KMS-11 (cell line): Measurements from ENCODE around the gene ITM2C.

ENCODE experiments used
- H2AFZ ChIP-seq: fragments of 200-600 bp; sonication (generic); 2 replicates; pipeline ENCODE4 v1.6.1; 2016; ENCODE audit warnings: antibody characterized with exemption, mixed run types, low read depth
- H3K27ac ChIP-seq: fragments of 200-600 bp; sonication (generic); 2 replicates; pipeline ENCODE4 v1.6.1; 2016; ENCODE audit warnings: mild to moderate bottlenecking, mixed run types
- H3K27me3 ChIP-seq: fragments of 200-600 bp; sonication (generic); 2 replicates; pipeline ENCODE4 v1.6.1; 2017; ENCODE audit warnings: mild to moderate bottlenecking, low read depth, mixed run types, moderate library complexity; ENCODE audit not compliant: insufficient read depth
- H3K36me3 ChIP-seq: fragments of 200-600 bp; sonication (generic); 2 replicates; pipeline ENCODE4 v1.6.1; 2017; ENCODE audit warnings: mild to moderate bottlenecking, mixed run types; ENCODE audit not compliant: insufficient read depth
- H3K4me1 ChIP-seq: fragments of 200-600 bp; sonication (generic); 2 replicates; pipeline ENCODE4 v1.6.1; 2016; ENCODE audit warnings: mild to moderate bottlenecking, low read depth, mixed run types; ENCODE audit not compliant: poor library complexity, severe bottlenecking
- H3K4me2 ChIP-seq: fragments of 200-600 bp; sonication (generic); 2 replicates; pipeline ENCODE4 v1.7.0; 2016; ENCODE audit warnings: mild to moderate bottlenecking, mixed run types
- H3K4me3 ChIP-seq: fragments of 200-600 bp; sonication (generic); IDR thresholded peaks from 2 replicates; pipeline ENCODE4 v1.6.1; 2017; ENCODE audit warnings: low read depth, low read length, mixed read lengths; ENCODE audit not compliant: insufficient read depth
- H3K79me2 ChIP-seq: fragments of 200-600 bp; sonication (generic); 2 replicates; pipeline ENCODE4 v1.6.1; 2016; ENCODE audit warnings: low read depth, mixed run types; ENCODE audit not compliant: insufficient read depth
- H3K9ac ChIP-seq: fragments of 200-600 bp; sonication (generic); 2 replicates; pipeline ENCODE4 v1.6.1; 2016; ENCODE audit warnings: mild to moderate bottlenecking, mixed run types
- H4K20me1 ChIP-seq: fragments of 200-600 bp; sonication (generic); 2 replicates; pipeline ENCODE4 v1.6.1; 2016; ENCODE audit warnings: mild to moderate bottlenecking, mixed run types; ENCODE audit not compliant: insufficient read depth
- TF ChIP-seq, protein P1 (sequence below): fragments of 200-600 bp; sonication (generic); conservative IDR thresholded peaks from 2 replicates; pipeline ENCODE4 v1.6.1; 2017; ENCODE audit warnings: low read depth, mild to moderate bottlenecking, antibody characterized with exemption, low read length, moderate library complexity, mixed read lengths

Gene ITM2C

DNA sequence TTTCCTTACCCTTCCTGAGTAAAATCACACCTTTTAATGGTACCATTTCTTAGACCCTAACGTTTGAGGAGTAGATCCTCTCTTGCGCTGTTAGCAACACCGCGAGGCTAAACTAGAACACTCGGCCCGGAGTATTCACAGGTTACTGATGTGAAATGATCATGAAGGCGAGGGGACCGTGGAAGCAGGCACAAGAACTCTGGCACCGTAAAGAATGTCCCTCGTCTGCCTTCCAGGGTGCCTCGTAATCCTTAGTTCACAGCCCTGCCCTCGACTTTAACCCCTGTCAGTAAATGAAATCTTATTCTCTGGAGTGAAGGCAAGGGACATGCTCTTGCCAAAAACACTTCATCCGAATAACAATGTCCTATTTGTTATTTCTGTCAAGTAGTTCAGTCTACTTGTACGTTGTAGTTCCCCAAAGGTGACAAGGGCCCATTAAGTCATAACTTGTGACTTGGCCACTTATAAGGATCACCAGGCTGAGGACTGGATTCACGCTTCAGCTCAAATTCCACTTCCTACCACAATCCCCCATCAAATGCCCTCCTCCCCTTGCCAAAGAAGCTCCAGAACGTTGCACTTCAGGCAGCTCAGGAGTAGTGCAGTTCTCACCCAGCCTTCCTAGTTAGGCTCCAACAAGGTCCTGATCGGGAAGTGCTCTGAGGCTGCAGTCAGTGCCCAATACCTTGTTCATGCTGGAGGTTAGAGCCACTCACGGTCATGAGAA, 43.3 kb upstream of the ITM2C start:
- Histone ChIP-seq H3K4me1 (no peaks in the 10 kb centered on the region), H3K27me3 (no peaks in the 10 kb centered on the region), H3K9ac (no peak overlapping the region), H3K4me2 (no peak overlapping the region), H3K36me3 (no peaks in the 10 kb centered on the region; the same call in 1 of the 2 replicates), H4K20me1 (no peaks in the 10 kb centered on the region), H3K4me3 (no peak overlapping the region), H3K79me2 (no peaks in the 10 kb centered on the region), H3K27ac (no peak overlapping the region), H2AFZ (no peak overlapping the region)
- TF ChIP-seq, protein P1, sequence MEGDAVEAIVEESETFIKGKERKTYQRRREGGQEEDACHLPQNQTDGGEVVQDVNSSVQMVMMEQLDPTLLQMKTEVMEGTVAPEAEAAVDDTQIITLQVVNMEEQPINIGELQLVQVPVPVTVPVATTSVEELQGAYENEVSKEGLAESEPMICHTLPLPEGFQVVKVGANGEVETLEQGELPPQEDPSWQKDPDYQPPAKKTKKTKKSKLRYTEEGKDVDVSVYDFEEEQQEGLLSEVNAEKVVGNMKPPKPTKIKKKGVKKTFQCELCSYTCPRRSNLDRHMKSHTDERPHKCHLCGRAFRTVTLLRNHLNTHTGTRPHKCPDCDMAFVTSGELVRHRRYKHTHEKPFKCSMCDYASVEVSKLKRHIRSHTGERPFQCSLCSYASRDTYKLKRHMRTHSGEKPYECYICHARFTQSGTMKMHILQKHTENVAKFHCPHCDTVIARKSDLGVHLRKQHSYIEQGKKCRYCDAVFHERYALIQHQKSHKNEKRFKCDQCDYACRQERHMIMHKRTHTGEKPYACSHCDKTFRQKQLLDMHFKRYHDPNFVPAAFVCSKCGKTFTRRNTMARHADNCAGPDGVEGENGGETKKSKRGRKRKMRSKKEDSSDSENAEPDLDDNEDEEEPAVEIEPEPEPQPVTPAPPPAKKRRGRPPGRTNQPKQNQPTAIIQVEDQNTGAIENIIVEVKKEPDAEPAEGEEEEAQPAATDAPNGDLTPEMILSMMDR = no peak

DNA sequence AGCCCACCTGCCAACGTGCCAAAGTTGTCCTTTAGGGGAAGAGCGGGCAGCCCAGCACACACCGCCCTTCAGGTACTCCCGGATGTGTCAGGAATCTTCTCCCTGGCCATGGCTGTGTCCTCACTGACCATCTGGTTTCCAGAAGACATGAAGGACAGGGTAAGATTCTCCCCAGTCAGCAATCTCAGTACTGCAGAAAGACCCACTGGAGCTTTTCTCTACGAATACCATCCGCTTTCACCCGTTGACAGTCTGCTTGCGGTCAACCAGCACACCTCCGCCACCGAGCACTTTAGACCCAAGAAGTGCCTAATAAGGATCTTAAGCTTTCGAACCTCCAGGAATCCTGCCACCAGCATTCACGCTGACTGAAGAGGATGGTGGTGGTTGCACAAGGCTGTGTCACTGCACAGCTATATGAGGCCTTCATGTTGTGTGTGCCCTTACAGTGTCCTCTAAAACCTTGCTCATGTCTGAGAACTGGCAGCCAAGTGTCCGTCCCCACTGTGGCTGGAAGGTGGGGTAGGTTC, 42.7 kb upstream of the ITM2C start:
- H3K27ac ChIP-seq = no peak overlapping the region
- no peak overlapping the region for H3K9ac ChIP-seq
- TF ChIP-seq, protein P1 = no peak
- no peaks in the 10 kb centered on the region for H3K4me1 ChIP-seq
- no peaks in the 10 kb centered on the region for H3K79me2 ChIP-seq
- no peak overlapping the region for H3K4me2 ChIP-seq
- no peaks in the 10 kb centered on the region; the same call in 1 of the 2 replicates for H3K36me3 ChIP-seq
- no peak overlapping the region for H2AFZ ChIP-seq
- H3K4me3 ChIP-seq = no peak overlapping the region
- H3K27me3 ChIP-seq = no peaks in the 10 kb centered on the region
- H4K20me1 ChIP-seq = no peaks in the 10 kb centered on the region

DNA sequence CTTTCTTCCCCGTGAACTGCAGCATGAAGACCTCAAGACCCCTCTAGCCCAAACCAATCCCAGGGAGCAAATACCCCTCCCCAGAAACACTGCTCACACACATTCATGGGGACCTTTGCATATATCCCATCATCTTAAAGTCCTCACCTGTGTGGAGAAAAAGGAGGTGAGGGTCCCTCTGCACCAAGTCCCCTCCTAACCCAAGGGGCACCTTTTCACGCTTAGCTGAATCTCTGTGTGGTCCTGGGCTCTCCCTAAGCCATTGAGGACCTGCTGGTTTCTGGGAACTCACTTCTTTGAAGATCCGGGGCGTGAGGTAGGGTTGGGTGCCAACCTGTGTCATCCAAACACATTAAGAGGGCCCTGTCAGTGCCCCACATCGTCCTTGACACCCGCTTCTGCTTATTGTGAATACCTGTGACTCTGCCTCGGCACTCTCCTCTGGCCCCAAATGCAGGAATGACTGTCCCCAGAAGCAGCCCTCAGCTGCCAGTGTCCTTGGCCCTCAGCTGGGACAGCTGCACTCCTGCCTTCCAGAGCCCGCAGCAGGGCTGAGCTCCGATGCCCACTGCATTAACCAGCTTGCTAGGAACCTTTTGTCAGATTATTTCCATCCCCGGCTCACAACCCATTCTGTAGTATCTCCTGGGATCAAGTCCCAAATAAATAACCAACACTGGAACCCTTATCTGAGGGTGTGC, 41.3 kb upstream of the ITM2C start:
- Histone ChIP-seq H3K4me3 (no peak overlapping the region), H3K4me1 (no peaks in the 10 kb centered on the region), H3K9ac (no peak overlapping the region), H4K20me1 (no peaks in the 10 kb centered on the region), H3K27me3 (no peaks in the 10 kb centered on the region), H2AFZ (no peak overlapping the region), H3K36me3 (no peaks in the 10 kb centered on the region), H3K4me2 (no peak overlapping the region), H3K27ac (no peak overlapping the region), H3K79me2 (no peaks in the 10 kb centered on the region)
- TF ChIP-seq, protein P1 = no peak

DNA sequence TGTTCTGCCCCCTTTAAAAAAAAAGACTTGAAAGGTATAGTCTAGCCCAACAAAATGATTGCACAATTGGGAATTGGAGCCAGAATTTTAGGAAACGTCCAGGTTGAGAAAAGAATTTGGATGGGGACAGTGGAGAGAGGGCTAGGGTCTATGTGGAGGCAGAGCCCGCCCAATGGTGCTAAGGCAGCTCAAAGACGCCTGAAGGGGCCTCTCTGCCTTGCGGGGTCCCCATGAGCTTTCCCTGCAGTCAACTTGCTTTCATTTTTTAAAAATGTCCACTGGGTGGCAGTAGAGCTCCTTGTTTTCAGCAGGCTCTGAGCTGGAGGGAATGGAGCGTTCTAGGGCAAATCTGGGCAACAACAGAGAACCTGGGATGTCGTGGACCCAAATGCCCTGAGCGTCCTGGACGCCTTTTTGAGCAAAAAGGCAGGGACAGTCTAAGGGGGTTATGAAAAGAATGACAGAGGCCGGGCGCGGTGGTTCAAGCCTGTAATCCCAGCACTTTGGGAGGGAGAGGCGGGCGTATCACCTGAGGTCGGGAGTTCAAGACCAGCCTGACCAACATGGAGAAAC, 40.2 kb upstream of the ITM2C start:
- Histone ChIP-seq H3K36me3 (no peaks in the 10 kb centered on the region), H3K4me3 (no peak overlapping the region), H3K27me3 (no peaks in the 10 kb centered on the region), H3K9ac (no peak overlapping the region; the same call in 1 of the 2 replicates), H3K4me1 (no peaks in the 10 kb centered on the region), H3K27ac (no peak overlapping the region), H4K20me1 (no peaks in the 10 kb centered on the region), H2AFZ (peak overlapping the region; percentile 24; the same call in 1 of the 2 replicates), H3K4me2 (peak overlapping the region; percentile 38), H3K79me2 (no peaks in the 10 kb centered on the region)
- TF ChIP-seq, protein P1 = peak; percentile 88
